A549 (cell line): ENCODE measurements around the gene IL33. TPM values are rescaled to one million over a fixed set of nuclear protein-coding genes. Genes with fewer than 3 reads are reported as not detected.

ENCODE experiments used
- ATAC-seq, 2 experiments: fragments of 200-7000 bp in 1 of 2; fragments of >200 bp in 1 of 2; cut with Nextera tagmentation in 1 of 2; cut with Tn5 transposase in 1 of 2; 3 replicates each; pipeline versions ENCODE4 v1.8.0 to v1.9.1; 2018 to 2020; ENCODE audit warnings: mild to moderate bottlenecking in 1 of 2, moderate library complexity in 1 of 2
- CTCF ChIA-PET: fragments of 300-600 bp; sonication (Branson Sonifier 250); formaldehyde crosslinking; extraction: SDS; loops from one replicate; lab custom pipeline; 2021; ENCODE audit warnings: antibody characterized with exemption, inconsistent platforms; lab: Yijun Ruan, JAX
- POLR2A ChIA-PET: fragments of 350-600 bp; formaldehyde crosslinking; extraction: SDS; loops from one replicate; lab custom pipeline; 2021; ENCODE audit warnings: antibody characterized with exemption, inconsistent platforms; lab: Yijun Ruan, JAX
- DNase-seq, 2 experiments: peaks; one replicate each; pipeline versions ENCODE4 v3.0.0 to v3.0.0-alpha.2; 2011 to 2016; ENCODE audit warnings: low read depth in 1 of 2, low spot score in 1 of 2
- FAIRE-seq: peaks from 2 replicates; lab custom pipeline; 2011; peaks lifted over from hg19 to GRCh38; lab: Jason Lieb, UNC
- H3K27ac ChIP-seq, 2 experiments: fragments of >200 bp; sonication (Bioruptor Twin); formaldehyde crosslinking; 3 replicates each; pipeline ENCODE4 v1.5.1; 2016 to 2017
- H3K4me1 ChIP-seq: fragments of >200 bp; sonication (Bioruptor Twin); formaldehyde crosslinking; 3 replicates; pipeline ENCODE4 v1.6.1; 2016
- H3K4me2 ChIP-seq: fragments of >200 bp; sonication (Bioruptor Twin); formaldehyde crosslinking; 3 replicates; pipeline ENCODE4 v1.6.1; 2016
- H3K4me3 ChIP-seq: fragments of >200 bp; sonication (Bioruptor Twin); formaldehyde crosslinking; 3 replicates; pipeline ENCODE4 v1.5.1; 2016
- H3K9me3 ChIP-seq: fragments of >200 bp; sonication (Bioruptor Twin); formaldehyde crosslinking; 3 replicates; pipeline ENCODE4 v1.6.1; 2016
- CBX8 ChIP-seq: fragments of 200-600 bp; sonication (generic); IDR thresholded peaks from 2 replicates; pipeline ENCODE4 v1.6.1; 2016
- CHD2 ChIP-seq: fragments of 150-350 bp; IDR thresholded peaks from 2 replicates; pipeline ENCODE4 v1.6.1; 2014; ENCODE audit warnings: low read length; ENCODE audit not compliant: partially characterized antibody
- CHD4 ChIP-seq: fragments of 200-600 bp; sonication (generic); IDR thresholded peaks from 2 replicates; pipeline ENCODE4 v1.6.1; 2016; ENCODE audit warnings: antibody characterized with exemption, mild to moderate bottlenecking, borderline replicate concordance
- FOXS1 ChIP-seq: fragments of 250-450 bp; sonication (Bioruptor Pico); IDR thresholded peaks from 2 replicates; pipeline ENCODE4 v1.5.0; 2020; ENCODE audit warnings: mild to moderate bottlenecking, moderate library complexity
- HDAC2 ChIP-seq: fragments of 200-600 bp; sonication (generic); IDR thresholded peaks from 2 replicates; pipeline ENCODE4 v1.6.1; 2016
- HES2 ChIP-seq: fragments of >200 bp; sonication (Bioruptor Twin); formaldehyde crosslinking; IDR thresholded peaks from 2 replicates; pipeline ENCODE4 v1.6.1; 2016
- HOXB13 ChIP-seq: fragments of 250-450 bp; sonication (Bioruptor Pico); IDR thresholded peaks from 2 replicates; pipeline ENCODE4 v1.5.0; 2020; ENCODE audit warnings: low read depth, mild to moderate bottlenecking, moderate library complexity
- KDM1A ChIP-seq: fragments of 200-600 bp; sonication (generic); IDR thresholded peaks from 2 replicates; pipeline ENCODE4 v1.6.1; 2016; ENCODE audit warnings: low read depth, mild to moderate bottlenecking
- MAFK ChIP-seq: fragments of 450-650 bp; IDR thresholded peaks from 2 replicates; pipeline ENCODE4 v1.6.1; 2014; ENCODE audit not compliant: partially characterized antibody
- MAZ ChIP-seq: fragments of 150-350 bp; IDR thresholded peaks from 2 replicates; pipeline ENCODE4 v1.6.1; 2014; ENCODE audit warnings: antibody characterized with exemption, low read depth, low read length, borderline replicate concordance
- NFE2L2 ChIP-seq: fragments of 150-350 bp; conservative IDR thresholded peaks from 2 replicates; pipeline ENCODE4 v1.6.1; 2014; ENCODE audit warnings: low read length
- NR3C1 ChIP-seq: fragments of >200 bp; sonication (Bioruptor Twin); formaldehyde crosslinking; IDR thresholded peaks from 3 replicates; pipeline ENCODE4 v1.6.1; 2017
- POLR2A ChIP-seq: IDR thresholded peaks from 2 replicates; pipeline ENCODE4 v1.6.1; 2012; ENCODE audit warnings: mild to moderate bottlenecking, low read length
- RAD21 ChIP-seq, 2 experiments: fragments of >200 bp in 1 of 2; sonication (Bioruptor Twin) in 1 of 2; formaldehyde crosslinking in 1 of 2; IDR thresholded peaks in 1 of 2; conservative IDR thresholded peaks in 1 of 2; 2 replicates in 1 of 2; 3 replicates in 1 of 2; pipeline ENCODE4 v1.6.1; 2012 to 2018; ENCODE audit warnings: inconsistent platforms in 1 of 2
- RFX5 ChIP-seq: fragments of 450-650 bp; IDR thresholded peaks from 2 replicates; pipeline ENCODE4 v1.7.1; 2014; ENCODE audit warnings: antibody characterized with exemption, mild to moderate bottlenecking, moderate library complexity
- SREBF2 ChIP-seq: fragments of 450-650 bp; IDR thresholded peaks from 2 replicates; pipeline ENCODE4 v1.6.1; 2014; ENCODE audit warnings: mild to moderate bottlenecking, moderate library complexity
- TP53 ChIP-seq: fragments of 250-450 bp; sonication (Bioruptor Pico); IDR thresholded peaks from 2 replicates; pipeline ENCODE4 v1.5.0; 2021; ENCODE audit warnings: mild to moderate bottlenecking, moderate library complexity
- whole genome bisulfite sequencing: methylation state at CpG from one replicate; pipeline ENCODE4 v1.1.6; 2017; ENCODE audit errors: missing lambda C conversion rate; 5-methylcytosine and 5-hydroxymethylcytosine counted together
- polyA plus RNA-seq, 4 experiments: library from polyadenylated mRNA; depleted of rRNA in 3 of 4; stranded (reverse); fragments of >200 nt; fragmentation: RNase III in 1 of 4; extraction: RNeasy Plus Mini Kit Qiagen cat#74134 plus additional on column Dnase treatment in 1 of 4; gene quantifications; 2 replicates in 3 of 4; 3 replicates in 1 of 4; pipeline ENCODE4 v1.2.3, GENCODE V29; 2011 to 2017
- TF ChIP-seq, protein P1 (sequence below): fragments of >200 bp; sonication (Bioruptor Twin); formaldehyde crosslinking; IDR thresholded peaks from 3 replicates; pipeline ENCODE4 v1.5.1; 2016
- TF ChIP-seq, protein P2 (sequence below): fragments of 150-350 bp; IDR thresholded peaks from 2 replicates; pipeline ENCODE4 v1.6.1; 2014; ENCODE audit warnings: low read depth, mild to moderate bottlenecking, low read length
- TF ChIP-seq, protein P3 (sequence below): IDR thresholded peaks from 2 replicates; pipeline ENCODE4 v1.6.1; 2012

IL33 gene
- polyA plus RNA-seq, 2 of the 4 experiments (the other 2 are of a cell fraction) = 0.31 to 0.72 TPM

DNA sequence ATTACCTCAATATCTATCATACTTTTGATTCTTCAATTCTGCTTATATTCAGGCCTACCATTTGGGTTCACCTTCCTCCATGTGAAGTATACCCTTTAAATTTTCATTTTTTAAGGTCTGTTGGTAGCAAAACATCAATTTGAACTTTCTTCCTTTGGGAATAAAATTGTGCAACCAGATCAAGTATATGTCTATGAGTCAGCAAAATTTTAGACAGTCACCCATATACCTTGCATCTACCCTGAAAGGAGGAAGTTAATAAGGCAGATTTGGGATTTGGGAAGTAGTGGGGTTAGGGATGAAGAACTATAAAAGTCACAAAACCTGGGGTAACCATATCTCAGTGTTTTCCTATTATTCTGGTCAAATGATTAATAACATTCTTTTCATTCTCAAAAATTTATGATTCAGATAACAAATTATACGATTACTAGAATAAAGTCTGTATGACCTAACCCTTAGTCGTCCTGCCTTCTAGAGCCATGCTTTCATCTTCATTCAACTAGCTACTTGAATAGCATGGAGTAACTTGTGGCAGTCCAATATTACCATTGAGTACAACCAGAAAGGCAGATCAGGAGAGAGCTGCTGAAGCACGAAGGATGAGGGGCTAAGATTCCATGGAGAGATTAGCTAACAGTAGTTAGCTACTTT, 2.8 kb upstream of the IL33 start:
- Histone ChIP-seq H3K4me1 (0 out of 3 replicates have a peak, but pooled peaks cover 6% of the 10 kb centered on the region), H3K27ac (0 out of 6 replicates have a peak overlapping the region, but pooled peaks of 1 of the 2 experiments have one; percentile 30), H3K9me3 (peaks cover 28% of the 10 kb centered on the region), H3K4me3 (no peak overlapping the region), H3K4me2 (no peak overlapping the region)
- ATAC-seq (no peak), DNase-seq (no peak), FAIRE-seq (no peak)
- TF ChIP-seq CBX8 (no peak), FOXS1 (CRISPR knock-in tag) (no peak), TP53 (CRISPR knock-in tag) (no peak), MAFK (peak; percentile 92), KDM1A (no peak), HDAC2 (no peak), CHD4 (no peak), RFX5 (no peak), SREBF2 (no peak), CHD2 (no peak), HOXB13 (CRISPR knock-in tag) (no peak), MAZ (no peak), NFE2L2 (peak; percentile 82), RAD21 (conservative IDR thresholded peaks at IDR 0.05 in 1 of 2, IDR thresholded peaks at IDR 0.05 in 1 of 2) (no peak), HES2 (no peak)
- TF ChIP-seq, protein P1, sequence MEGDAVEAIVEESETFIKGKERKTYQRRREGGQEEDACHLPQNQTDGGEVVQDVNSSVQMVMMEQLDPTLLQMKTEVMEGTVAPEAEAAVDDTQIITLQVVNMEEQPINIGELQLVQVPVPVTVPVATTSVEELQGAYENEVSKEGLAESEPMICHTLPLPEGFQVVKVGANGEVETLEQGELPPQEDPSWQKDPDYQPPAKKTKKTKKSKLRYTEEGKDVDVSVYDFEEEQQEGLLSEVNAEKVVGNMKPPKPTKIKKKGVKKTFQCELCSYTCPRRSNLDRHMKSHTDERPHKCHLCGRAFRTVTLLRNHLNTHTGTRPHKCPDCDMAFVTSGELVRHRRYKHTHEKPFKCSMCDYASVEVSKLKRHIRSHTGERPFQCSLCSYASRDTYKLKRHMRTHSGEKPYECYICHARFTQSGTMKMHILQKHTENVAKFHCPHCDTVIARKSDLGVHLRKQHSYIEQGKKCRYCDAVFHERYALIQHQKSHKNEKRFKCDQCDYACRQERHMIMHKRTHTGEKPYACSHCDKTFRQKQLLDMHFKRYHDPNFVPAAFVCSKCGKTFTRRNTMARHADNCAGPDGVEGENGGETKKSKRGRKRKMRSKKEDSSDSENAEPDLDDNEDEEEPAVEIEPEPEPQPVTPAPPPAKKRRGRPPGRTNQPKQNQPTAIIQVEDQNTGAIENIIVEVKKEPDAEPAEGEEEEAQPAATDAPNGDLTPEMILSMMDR = no peak
- TF ChIP-seq, protein P2, sequence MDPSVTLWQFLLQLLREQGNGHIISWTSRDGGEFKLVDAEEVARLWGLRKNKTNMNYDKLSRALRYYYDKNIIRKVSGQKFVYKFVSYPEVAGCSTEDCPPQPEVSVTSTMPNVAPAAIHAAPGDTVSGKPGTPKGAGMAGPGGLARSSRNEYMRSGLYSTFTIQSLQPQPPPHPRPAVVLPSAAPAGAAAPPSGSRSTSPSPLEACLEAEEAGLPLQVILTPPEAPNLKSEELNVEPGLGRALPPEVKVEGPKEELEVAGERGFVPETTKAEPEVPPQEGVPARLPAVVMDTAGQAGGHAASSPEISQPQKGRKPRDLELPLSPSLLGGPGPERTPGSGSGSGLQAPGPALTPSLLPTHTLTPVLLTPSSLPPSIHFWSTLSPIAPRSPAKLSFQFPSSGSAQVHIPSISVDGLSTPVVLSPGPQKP = no peak
- CTCF ChIA-PET = interaction anchor here (0.6 to 2.5 kb wide), 3 partner anchors 9 to 455 kb away, joined by 3 to 5 read pairs (median 4); no protein-coding TSS in a partner anchor
- 36% methylated on average over 3 of the region's 3 CpGs for WGBS
- POLR2A ChIA-PET = no interaction called here

DNA sequence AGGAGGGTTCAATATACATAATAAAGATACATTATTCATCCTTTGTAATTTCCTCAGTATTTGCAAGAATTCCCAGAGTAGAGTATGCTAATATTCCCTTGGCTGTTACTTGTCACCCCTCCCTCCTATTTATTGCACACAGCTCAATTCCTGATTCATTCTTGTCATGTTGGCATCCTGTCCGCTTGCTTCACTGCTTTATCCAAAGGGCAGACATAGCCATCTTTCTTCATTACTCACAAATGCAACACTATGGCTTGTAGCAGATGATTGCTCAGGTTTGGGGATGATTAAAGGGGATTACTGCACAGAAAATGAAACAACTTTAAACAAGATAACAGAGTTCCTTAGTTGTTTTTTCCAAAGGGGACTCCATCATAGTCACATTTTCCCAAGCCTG, 1.2 kb upstream of the IL33 start:
- TF ChIP-seq POLR2A = no peak
- Histone ChIP-seq H3K4me1 (0 out of 3 replicates have a peak, but pooled peaks cover 6% of the 10 kb centered on the region), H3K9me3 (peaks cover 18% of the 10 kb centered on the region; the same call in 2 of the 3 replicates), H3K4me2 (no peak overlapping the region), H3K27ac (no peak overlapping the region), H3K4me3 (no peak overlapping the region)
- FAIRE-seq (no peak), DNase-seq (no peak), ATAC-seq (no peak)
- CTCF ChIA-PET = no interaction called here
- POLR2A ChIA-PET = no interaction called here
- WGBS = 79% methylated on average over 1 of the region's 1 CpG

DNA sequence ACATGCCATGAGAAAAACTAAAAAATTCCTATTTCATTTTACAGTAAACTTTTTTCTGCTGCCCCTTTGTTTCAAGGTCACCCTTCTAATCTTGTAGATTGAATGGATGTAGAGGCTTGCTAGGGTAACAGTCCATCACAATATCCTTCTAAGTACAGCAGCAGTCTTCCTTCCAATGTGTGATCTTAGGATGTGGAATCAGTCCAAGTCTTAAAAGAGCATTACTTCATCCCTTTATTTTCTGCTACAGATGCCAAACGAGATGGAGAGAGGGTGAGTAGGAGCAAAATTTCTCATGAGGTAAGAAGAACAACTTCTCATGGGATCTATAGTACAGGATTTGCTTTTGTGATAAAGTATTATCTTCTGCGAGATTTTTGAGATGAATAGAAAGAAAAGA, 704 bp upstream of the IL33 start:
- H3K4me3 ChIP-seq = no peak overlapping the region
- ChIA-PET CTCF (no interaction called here), POLR2A (no interaction called here)
- 21% methylated on average over 2 of the region's 2 CpGs for WGBS
- no peak for FAIRE-seq
- DNase-seq = no peak
- no peak overlapping the region for H3K4me2 ChIP-seq
- peaks cover 13% of the 10 kb centered on the region; the same call in 2 of the 3 replicates for H3K9me3 ChIP-seq
- 0 out of 3 replicates have a peak, but pooled peaks cover 6% of the 10 kb centered on the region for H3K4me1 ChIP-seq
- ATAC-seq = no peak
- H3K27ac ChIP-seq = no peak overlapping the region
- TF ChIP-seq POLR2A (no peak), NR3C1 (no peak)
- TF ChIP-seq, protein P3, sequence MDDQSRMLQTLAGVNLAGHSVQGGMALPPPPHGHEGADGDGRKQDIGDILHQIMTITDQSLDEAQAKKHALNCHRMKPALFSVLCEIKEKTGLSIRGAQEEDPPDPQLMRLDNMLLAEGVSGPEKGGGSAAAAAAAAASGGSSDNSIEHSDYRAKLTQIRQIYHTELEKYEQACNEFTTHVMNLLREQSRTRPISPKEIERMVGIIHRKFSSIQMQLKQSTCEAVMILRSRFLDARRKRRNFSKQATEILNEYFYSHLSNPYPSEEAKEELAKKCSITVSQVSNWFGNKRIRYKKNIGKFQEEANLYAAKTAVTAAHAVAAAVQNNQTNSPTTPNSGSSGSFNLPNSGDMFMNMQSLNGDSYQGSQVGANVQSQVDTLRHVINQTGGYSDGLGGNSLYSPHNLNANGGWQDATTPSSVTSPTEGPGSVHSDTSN = no peak
